ENCODE measurements around the gene KLF11.

KLF11 gene

DNA sequence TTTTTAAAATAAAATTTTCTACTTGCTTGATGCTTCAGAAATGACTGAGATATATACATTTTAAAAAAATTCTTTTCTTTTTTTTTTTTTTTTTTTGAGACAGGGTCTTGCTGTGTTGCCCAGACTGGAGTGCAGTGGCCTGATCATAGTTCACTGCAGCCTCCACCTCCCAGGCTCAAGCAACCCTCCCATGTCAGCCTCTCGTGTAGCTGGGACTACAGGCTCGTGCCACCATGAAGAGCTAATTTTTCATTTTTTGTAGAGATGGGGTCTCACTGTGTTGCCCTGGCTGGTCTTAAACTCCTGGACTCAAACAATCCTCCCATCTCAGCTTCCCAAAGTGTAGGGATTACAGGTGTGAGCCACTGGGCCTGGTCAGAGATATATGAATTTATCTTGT is 24.0 kb downstream of the KLF11 start:
- no peak for DNase-seq

DNA sequence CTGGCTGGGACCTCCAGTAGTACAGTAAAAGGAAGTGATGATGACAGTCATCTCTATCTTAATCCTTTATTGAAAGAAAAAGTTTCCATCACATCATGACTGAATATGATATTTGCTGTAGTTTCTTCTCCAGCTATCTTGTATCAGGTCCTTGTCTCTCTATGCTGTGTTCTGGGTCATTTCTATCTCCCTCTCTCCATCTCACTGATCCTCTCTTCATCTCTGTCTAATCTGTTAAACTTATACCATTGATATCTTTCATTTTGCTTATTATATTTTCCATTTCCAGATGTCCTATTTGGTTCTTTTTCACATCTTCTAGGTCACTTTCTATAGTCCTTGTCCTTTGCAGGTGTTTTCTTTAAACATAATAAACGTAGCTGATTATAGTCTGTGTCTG is 24.5 kb downstream of the KLF11 start:
- DNase-seq, result no peak

DNA sequence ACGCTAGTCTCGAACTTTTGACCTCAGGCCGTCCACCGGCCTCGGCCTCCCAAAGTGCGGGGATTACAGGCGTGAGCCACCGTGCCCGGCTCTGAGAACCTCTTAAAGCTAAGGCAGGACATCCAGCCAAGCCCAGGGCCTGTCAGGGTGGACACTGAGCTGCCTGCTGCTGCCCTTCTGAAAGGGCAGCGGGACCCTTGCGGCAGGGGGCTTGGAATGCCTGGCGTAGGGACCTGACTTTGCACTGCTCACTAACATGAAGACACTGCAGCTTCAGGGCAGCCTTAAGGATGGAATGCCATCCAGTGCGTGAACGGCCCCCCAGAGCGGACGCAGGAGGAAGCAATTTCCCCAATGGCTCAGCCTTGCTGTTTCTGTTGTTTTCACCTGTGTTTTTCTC is 27.8 kb downstream of the KLF11 start:
- DNase-seq, result no peak

DNA sequence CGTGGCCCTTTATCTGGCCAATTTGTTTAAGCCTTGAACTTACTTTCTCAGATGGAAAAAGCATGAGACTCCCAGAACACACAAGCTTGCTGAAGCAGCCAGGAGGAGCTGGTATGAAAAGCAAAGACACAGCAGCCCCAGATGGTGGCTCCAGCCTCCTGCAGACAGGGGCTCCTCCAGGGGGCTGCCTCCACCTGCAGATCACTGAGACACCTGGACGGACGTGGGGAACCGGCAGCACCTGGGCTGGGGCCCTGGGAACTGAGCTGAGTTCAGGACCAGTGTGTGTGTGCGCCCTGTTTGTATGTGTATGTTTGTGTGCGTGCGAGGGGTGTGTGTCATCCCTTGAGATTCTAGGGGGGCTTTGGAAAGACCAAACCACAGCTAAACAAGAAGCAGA is 28.2 kb downstream of the KLF11 start:
- no peak for DNase-seq

DNA sequence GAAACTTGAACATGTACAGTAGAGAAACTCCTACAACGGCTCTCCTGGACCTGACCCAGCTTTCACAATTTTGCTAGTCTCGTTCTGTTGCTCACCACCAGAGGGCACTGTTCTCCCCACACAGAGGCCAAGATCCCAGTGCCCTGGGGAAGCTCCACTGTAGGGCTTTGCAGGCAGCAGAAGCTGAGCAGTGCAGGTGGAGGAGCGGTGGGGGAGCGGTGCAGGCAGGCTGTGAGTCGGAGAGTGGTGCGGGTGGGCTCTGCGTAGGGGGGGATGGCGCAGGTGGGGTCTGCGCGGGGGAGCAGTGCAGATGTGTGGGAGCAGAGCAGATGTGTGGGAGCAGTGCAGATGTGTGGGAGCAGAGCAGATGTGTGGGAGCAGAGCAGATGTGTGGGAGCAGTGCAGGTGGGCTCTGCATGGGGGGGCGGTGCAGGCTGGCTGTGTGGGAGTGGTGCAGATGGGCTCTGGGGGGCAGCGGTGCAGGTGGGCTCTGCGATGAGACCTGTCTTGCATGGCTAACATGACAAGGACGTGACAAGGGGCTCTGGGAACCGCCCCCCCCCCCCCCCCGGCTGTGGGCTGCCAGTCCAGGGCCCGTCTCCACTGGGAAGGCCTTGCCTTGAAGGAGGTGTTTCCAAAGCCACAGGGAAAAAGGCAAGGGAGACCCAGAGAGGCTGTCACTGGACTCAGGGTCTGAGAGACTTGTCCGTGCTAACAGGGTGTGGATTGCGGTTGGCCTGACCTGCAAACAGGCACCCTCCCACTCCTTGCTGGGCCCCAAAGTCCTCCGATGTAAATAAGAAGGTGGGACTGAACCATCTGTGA is 29.5 kb downstream of the KLF11 start:
- DNase-seq, result peak; percentile 81 to 83

DNA sequence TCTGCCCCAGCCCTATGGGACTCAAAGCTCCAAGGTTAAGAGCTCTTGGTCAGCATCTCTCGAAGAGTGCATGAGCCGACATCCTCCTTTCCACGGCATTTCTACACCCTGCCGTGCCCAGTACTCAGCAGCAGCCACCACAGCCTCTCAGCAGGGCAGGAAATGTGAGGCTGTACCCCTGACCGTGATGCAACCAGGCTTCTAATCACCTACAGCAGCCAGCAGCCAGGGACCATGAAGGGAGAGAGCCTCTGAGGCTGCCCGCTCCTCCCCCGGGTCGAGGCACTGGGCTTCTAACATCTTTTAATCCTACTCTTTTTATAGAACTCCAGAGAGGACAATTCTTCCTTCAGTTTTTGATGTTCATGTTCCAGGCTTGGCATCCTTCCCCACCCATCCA is 30.4 kb downstream of the KLF11 start:
- no peak for DNase-seq

DNA sequence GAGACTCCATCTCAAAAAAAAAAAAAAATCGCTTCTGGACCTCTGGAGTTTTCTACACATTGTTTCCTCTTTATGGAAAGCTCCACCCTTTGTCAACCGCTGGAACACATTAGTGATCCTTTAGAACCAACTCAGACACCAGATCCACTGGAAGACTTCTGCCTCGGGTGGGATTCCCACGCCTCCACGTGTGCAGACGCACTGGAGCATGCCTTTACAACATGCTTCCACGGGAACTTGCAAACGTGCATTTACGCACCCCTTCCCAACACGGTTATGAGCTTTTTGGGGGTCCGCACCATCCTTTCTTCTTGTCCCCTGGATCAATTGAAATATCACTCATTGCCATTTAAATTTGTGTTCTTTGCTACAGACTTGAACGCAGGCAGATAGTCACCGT is 31.8 kb downstream of the KLF11 start:
- DNase-seq, result no peak

DNA sequence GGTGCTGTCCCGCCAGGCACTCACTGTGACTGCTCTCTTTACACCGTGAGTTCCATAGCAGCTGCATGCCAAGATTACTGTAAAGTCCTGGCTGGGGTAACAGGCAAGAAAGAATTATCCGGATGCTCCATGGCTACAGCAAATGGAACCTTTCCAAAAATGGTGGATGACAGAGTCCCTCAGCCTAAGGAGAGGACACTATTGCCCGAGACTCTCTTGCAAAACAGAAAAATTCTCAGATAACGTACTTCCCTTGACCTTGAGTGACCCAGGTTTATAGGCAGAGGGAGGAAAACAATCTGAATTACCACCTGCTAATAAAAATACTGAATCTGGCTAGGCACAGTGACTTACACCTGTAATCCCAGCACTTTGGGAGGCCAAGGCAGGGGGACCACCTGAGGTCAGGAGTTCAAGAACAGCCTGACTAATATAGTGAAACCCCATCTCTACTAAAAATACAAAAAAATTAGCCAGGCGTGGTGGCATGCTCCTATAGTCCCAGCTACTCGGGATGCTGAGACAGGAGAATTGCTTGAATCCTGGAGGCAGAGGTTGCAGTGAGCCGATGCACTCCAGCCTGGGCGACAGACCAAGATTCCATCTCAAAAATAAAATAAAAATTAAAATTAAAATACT is 32.3 kb downstream of the KLF11 start:
- no peak for DNase-seq

DNA sequence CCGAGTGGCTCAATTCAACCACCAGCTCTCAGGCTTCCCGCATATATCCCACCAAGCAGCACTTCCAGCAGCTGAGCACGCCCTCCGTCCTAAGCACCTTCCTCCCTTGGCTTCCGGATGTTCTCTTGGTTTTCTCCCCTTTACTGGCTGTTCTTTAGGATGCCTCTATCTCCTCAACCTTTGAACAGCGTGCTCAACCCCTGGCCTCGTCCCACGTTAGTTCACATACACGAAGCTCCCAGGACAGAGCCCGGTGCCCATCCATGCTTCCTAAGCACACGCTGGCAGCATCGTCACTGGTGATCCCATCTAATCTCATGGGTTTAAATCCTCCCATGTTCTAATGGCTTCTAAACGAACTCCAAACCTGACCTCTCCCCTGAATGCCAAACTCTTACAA is 33.2 kb downstream of the KLF11 start:
- DNase-seq, result no peak

DNA sequence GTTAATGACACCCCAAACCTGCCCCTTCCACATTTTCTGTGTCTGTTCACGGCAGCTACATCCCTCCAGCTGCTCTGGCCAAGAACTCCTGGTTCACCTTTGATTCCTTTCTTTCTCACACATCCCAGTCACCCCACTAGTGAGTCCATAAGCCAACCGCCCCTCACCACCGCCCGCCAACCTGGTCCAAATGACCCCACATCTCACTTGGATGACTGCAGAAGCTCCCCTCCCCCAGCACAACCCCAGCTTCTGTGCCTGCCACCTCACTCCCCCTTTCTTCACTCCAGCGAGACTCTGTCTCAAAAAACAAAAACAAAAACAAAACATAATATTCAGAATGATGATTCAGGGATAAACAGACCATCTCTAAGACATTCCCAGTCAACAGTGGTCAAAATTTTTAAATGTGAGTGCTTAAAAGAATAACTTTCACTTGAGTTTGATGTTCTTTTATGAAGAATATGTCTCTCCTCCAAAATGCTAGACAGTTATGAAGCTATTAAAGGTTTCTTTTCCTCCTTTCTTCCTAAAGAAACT is 33.7 kb downstream of the KLF11 start:
- DNase-seq, result no peak

DNA sequence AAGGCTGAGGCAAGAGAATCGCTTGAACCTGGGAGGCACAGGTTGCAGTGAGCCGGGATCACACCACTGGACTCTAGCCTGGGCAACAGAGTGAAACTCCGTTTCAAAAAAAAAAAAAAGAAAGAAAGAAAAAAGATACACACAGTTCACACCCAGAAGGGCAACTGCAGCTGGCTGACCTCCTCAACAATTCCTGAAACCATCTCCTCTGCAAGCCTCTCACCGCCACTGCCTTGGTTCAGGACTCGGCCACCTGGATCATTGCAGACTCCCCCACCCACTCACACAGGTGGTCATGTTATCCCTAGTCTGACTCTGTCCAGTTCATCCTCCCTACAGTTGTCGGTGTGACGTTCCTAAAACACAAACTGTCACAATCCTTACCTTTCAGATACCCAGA is 34.7 kb downstream of the KLF11 start:
- DNase-seq, result no peak

DNA sequence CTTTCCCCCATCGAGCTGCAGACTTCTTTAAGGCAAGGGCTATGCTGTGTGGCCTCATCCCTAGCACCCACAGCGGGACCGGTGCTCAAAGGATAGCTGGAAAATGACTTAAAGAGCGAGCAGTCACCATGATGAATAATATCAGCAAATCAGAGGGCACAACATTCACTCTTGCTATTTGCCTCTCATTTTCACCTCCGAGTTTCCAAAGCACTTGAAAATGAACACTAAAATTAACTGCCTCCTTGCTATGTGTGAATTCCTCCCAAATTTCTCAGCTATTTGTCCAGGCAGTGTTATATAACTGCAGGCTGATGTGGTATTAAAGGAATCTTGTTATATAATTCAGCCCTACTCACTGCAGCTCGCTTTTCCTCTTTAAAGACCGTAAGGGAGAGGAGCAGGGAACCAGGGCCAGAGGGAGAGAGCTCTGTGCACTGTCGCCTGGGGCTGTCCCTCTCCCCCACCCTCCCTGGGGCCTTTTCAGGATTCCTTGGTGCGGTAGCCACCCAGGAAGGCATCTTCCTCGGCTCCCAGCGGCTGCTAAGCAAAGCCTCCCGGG is 35.4 kb downstream of the KLF11 start:
- DNase-seq, result no peak

DNA sequence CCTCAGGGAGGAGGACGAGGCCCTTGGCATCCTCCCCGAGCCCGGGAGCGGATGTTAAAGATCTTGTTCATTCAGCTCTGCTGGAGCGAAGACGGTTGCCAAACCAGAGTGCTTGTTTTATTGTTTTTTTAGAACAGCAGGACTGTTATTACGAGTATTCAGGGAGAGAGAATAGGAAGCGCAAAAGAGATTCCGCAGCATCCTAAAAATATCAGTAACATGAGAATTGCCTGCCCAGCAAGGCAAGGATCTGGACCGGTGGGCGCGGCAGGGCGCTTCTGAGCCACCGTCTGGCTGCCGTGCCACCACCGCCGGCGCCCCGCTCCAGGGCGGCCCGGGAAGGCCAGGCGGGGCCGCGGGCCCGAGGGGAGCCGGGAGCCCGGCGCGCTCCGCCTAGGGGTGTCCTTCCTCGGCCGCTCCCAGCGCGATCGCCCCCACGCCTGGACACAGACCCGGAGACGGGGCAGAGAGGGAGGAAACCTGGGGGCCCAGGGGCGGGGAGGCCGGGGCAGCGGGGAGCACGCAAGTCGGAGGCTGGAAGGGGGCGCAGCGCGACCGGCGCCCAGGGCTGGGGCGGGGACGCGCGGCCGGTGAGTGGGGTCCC is 36.0 kb downstream of the KLF11 start:
- no peak for DNase-seq

DNA sequence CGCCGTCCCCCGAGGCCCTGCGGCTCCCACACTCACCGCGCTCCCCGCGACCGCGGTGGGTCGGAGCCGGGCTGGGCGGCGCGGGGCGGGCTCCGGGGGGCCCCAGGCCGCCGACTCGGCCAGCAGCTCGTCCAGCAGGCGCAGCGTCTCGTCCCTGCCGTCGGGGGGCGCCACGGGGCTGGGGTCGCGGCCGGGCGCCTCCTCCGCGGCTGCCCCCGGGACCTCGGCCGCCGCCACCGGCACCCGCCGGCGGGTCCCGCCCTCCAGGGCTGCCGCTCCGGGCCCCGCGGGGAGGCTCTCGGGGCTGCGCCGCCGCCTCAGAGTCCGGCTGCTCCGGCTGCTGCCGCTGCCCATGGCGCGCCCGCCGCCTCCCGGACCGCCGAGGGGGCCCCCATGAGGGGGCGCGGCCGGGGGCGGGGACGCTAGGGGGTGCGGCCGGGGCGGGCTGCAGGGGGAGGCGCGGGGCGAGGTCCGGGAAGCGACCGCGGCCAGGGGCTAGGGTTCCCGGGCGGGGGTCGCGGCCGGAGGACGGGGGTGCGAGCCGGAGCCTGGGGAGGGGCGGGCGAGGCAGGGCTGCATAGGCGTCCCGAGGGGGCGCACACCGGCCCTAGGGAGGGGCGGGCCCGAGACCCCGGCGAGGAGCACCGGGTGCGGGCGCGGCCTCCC is 36.7 kb downstream of the KLF11 start, which contains the start of gene CYS1:
Gene CYS1 (minus strand): TSS at position 542 of the 666 bp plus-strand sequence. CDS start 188 bp downstream, at position 354.
- no peak for DNase-seq

DNA sequence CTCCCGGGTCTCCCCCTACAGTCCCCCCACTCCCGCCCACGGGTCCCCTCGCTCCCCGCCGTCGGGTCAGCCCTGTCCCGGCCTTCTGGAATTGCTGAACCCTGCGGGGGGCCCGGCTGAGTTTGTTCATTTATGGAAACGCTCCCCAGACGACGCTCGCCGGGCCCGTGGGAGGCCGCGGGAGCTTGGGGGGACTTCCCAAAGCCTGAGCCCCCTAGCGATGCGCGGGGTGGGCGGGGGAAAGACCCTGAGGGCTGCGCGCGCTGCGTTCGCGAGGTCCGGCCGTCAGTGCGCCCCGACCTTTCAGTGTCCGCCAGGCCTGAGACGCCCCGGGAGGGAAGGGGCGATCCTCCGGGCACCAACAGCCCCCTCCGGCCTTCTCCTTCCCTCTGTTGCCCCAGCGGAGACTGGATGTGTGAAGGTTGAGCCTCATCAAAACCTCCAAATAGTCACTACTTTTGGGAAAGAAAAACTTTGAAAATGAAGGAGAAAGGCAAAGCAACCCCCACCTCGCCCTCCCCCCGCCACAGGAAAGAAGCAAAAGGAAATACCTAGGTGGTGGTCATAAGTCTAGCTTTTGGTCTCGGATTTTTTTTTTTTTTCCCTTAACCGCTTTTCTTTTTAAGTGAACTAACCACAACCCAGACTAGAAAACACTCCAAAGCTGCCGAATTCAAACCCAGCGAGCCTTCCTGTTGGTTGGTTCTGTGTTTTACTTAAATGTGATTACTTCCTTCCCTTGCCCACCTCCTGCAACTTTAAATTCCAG is 37.4 kb downstream of the KLF11 start:
- peak; percentile 28 to 57 for DNase-seq

DNA sequence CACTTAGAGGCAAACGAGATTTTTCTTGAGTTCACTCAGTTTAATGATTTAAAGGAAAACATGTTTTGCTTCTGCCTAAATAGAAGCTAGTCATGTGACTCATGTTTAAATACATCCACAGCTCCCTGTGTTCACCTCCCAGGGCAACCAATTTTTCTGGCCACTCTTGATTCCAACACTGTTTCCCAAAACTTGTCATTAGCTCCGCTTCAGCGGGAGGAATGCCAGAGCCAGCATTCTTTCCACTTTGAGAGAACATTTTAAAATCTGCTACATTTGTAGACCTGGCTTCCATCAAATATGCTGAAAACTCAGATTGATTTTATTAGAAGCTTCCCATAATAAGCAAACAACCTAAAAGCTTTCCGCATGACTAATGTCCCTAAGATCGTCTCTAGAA is 39.7 kb downstream of the KLF11 start:
- no peak for DNase-seq

DNA sequence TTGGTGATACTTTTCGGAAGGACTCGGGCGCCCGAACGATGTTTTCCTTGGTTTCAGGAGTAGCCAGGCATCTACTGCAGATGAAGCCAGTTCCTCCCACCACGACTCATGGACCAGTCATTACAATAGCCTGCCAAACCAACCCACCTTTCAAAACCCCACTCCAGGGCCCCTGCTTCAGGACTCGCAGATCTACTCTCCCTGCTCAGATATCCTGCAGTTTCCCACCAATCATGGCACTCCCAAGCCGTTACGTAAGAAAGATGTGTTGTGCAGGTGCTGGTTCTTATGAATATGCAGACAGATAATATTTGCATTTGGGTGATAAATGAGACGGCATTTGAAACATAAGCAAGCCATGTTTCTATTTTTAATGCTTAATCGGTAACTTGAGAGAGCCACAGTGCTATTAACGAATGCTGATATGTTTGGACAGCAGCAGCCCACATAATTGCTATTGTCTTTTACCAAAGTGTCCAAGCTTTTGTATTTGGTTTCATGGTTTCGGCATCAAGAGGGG is 40.4 kb downstream of the KLF11 start:
- no peak for DNase-seq

DNA sequence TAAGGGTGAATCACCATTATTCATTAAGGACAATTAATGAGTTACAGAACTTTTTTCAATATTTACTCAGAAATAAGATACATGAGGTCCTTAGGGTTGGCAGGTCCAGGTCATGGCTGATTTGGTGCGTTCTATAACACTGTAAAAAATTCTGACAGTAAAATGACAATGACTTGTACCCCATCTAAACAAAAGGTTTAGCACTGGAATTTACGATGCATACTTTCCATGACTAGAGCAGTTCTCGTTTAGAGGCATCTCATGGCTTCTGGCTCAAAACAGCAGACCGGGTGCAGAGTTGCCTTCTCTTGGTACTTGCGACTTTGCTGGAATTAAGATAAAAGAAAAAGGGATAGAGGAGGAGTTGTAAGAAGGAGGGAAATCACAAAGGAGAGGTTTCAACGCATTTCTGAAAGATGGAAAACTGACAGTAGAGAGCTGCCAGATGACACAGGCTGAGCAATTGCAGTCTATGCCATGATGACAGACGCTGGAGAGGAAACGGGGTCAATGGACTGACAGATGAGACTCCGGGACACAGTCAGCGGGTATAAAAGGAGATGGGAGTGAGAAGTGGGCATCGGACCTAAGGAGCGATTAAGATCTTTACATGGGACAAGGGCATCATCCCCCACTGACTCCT is 41.0 kb downstream of the KLF11 start:
- no peak for DNase-seq

DNA sequence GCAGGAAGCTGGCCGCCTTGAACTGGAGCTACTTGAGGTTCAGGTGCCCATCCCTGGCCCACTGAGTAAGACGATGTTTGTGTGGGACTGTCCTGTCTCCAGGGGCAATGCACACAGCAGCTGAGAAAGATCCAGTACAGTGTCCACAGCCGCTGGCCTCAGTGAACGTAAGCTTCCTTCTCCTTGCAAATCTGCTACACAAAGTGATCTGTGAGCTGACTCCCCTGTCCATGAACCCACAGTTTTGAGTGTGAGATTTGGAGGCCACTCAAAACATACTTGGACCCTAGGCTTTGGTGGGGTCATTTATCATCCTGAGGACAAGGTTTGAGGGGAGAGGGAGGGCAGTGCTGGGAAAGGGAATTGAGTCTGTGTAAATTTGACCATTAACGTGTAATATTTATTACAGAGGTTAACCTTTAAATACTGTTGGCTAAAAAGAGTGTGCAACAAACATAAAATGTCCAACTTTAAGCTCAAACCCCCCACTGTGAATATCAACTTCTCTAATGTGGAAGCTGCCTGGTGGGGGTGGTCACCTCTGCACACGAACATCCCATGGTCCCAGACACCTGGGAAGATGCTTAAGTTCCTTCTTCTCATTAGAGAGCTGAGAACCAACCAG is 41.8 kb downstream of the KLF11 start:
- no peak for DNase-seq

DNA sequence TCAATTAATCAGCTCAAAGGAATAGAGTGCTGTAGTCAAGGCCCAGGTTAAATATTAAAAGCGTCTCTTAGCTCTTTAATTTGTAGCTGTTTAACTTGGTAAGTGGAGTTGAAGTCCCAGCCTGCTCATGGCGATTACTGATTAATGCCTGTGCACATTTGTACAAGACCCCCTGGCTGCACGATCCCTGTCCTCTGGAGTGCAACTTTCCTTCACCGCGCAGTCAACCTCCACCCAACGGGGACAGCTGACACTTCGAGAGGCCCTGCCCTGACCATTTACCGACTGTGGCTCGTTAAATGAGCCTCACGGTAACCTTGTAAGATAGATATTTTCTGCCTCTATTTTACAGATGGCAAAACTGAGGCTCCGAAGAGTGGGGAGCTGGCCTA is 42.3 kb downstream of the KLF11 start:
- DNase-seq, result no peak

DNA sequence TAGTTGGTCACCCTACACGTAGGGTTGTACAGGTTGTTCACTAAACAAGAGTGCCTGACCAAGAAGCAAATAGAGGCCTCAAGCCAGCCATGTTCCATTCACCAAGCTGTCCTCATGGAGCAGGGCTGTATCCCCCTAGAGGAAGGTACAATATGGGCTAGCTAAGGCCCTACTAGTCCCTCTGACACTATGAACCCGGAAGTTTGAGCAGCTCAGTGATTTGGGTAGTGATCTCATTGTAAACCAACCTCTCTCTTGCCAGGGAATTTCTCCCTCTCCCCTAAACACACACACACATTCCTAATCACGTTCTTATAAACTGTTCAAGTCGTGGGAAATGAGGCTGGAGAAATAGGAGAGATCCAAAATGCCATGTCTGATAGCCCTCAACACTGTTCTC is 43.6 kb downstream of the KLF11 start:
- no peak for DNase-seq

Measured in CD4-positive, alpha-beta T cell treated with Interleukin-4 for 1 hour (primary cell).